Left hindlimb (tissue), 1 donor: Measurements from ENCODE around the gene NUDC.
"Not testable (repeated sequence)": the region's sequence is repeated elsewhere in the genome, so short reads cannot be mapped to it uniquely, and the experiment has no call there.

Experiments used
- DNase-seq: peaks from one replicate; pipeline ENCODE4 v3.0.0-alpha.2; 2018

NUDC gene

DNA sequence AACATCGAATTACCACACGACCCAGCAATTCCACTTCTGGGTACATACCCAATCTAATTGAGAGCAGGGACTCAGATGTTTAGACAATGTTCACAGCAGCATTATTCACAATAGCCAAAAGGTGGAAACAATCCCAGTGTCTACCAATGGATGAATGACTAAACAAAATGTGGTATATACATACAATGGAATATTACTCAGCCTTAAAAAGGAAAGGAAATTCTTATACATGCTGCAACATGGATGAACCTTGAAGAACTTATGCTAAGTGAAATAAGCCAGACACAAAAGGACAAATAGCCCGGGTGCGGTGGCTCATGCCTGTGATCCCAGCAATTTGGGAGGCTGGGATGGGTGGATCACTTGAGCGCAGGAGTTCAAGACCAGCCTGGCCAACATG lies 31.8 kb downstream of the NUDC start:
- no peak for DNase-seq

GRCh38 chr1:26956321-26956720 lies 34.8 kb downstream of the NUDC start:
- DNase-seq: no peak

GRCh38 chr1:26957306-26957705 lies 35.8 kb downstream of the NUDC start:
- DNase-seq: no peak

DNA sequence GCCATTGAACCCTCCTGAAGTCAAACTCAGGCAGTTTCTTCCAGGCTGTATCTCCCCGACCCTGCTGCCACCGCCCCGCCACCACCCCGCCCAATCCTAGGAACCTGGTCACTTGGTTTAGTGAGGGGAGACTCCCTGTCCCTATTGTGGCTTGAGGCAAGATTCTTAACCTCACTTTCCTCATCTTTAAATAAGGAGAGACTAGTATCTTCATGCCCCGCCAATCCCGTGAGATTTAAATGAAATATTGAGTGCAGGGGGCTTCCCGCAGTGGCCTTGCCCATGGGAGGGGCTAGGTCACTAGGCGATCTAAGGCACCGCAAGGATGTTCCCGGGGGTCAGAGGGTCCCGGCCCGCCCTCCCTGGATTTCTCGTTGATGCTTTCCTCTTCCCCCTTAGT lies 37.7 kb downstream of the NUDC start:
- DNase-seq: no peak

GRCh38 chr1:26959722-26960624 lies 38.4 kb downstream of the NUDC start, which contains the start of gene KDF1:
TSS of gene KDF1 (minus strand) at chr1:26960468. CDS start at chr1:26952380, 8,088 bp downstream.
- no peak for DNase-seq

DNA sequence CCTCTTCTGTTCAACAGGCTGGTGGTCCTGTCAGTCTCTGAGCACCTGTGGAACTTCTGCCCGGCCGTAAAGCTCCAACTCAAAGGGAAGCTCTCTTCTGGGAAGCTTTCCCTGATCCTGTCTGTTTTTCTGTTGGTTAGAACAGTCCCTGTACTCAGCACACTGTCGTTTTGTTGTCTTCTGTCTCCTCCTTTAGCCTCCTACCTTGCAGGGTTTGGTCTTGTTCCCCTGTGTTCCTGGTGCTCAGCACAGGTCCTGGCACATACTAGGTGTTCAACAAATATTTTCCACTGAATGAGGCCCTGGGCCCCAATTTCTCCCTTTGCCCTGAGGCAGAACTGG lies 39.1 kb downstream of the NUDC start:
- DNase-seq: no peak

DNA sequence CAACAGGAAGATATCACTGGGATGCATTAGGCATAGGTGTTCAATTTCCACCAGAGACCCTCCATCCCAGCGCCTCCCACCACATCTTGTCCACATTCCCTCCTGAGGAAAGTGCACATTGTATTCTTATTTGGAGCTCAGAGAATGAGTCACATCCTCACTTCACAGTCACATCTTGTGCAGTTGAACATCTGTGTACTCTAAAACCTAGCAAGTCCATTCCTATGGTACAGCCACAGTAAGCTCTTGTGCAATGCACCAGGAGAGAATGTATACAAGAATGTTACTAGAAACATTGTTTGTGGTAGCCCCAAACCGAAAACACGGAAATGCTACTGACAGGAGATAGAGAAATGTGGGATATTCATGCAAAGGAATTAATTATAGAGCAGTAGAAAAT lies 40.3 kb downstream of the NUDC start:
- DNase-seq: no peak

- no peak for DNase-seq
Observed at GRCh38 chr1:26965213-26965612, 43.7 kb downstream of the NUDC start.

DNA sequence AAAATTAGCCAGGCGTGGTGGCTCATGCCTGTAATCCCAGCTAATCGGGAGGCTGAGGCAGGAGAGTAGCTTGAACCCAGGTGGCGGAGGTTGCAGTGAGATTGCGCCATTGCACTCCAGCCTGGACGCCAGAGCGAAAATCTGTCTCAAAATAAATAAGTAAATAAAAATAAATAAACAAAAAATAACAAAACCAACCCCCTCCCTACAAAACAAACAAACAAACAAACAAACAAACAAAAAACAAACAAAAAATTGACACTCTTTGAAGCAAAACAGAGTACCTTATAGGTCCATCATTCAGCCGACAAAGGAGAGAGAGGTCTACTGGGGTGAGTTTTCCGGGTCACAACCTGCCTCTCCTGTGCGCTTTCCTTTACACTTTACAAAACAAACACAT lies 44.1 kb downstream of the NUDC start:
- no peak for DNase-seq

GRCh38 chr1:26970810-26971209 lies 49.3 kb downstream of the NUDC start:
- no peak for DNase-seq

- no peak for DNase-seq
Observed at GRCh38 chr1:26971590-26971989, 50.0 kb downstream of the NUDC start.

DNA sequence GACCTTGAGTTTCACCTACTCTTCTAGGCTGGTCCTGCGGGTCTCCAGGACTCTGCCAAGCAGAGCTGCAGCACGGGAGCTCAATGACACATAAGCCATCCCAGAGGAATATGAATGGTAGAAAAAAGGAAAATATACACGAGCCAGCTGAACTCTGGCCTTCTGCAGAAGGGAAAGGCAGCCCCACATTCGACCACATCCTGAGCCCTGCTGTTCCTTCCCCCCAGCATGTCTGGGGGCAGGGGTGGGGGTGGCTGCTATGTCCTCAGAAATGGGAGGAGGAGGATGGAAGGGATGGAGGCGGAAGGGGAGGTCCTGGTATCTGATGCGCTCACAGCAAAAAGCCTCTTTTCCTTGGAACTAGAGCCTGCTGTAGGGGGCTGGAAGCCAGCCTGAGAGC lies 50.8 kb downstream of the NUDC start:
- no peak for DNase-seq

DNA sequence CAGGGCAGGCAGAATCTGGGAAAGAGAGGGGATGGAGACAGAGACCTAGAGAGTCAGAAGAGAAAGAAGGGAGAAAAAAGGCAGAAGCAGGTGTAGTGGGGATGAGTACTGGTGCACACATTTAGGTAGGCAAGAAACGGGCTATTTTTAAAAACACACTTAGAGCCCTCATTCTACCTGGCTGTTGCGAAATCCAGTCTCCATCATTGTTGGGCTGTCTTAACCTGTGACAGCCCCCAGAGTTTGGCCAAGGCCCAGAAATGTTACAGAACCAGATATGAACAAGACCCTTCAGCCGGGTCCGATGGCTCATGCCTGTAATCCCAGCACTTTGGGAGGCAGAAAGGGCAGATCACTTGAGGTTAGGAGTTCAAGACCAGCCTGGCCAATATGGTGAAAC lies 51.3 kb downstream of the NUDC start:
- no peak for DNase-seq

DNA sequence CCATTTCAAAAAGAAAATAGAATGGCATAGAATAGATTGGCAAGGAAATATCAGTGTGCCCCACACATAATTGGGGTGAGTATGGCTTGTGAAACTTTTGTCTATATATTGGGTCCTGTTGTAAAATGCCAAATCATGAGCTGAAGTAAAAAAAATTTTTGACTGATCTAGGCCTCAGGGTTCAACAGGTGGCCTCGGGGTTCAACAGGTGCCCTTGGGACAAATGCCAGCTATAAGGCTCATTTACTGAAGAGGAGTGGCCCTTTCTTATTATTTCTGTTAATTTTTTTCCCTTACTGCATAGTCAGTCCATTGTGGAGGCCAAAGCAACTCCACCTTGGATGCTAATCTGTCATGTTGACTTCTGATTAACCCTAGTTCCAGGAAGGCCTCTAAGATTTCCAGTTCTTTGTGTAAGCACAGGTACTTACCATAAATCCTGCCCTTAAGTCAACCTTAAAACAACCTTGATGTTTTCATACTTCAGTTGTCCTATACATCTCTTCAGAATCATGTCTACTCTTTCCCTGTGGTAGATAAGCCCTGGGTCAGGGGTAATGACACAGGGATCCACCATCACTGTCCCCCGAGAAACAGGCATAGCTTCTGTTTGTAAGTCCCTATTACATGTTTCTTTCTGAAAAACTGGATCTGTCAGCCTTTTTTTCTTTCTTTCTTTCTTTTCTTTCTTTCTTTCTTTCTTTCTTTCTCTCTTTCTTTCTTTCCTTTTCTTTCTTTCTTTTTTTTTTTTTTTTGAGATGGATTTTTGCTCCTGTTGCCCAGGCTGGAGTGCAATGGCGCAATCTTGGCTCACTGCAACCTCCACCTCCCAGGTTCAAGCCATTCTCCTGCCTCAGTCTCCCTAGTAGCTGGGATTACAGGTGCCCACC lies 55.3 kb downstream of the NUDC start:
- no peak for DNase-seq

- no peak for DNase-seq
Observed at GRCh38 chr1:26978901-26979300, 57.4 kb downstream of the NUDC start.

- no peak for DNase-seq
Observed at GRCh38 chr1:26981146-26981846, 59.8 kb downstream of the NUDC start.

DNA sequence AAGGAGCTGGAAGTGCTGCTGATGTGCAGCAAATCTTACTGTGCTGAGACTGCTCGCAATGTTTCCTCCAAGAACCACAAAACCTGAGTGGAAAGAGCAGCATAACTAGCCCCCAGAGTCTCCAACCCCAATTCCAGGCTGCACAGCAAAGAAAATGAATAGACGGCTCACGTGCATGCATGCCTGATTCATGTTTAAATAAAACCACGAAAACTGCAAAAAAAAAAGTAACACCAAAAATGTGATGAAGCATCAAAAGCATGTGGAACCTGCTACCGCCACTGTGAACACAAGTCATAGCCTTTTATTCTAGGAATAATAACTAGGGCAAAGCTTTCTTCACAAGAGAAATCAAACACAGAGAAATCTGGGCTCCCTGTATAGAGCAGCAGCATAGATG lies 62.3 kb downstream of the NUDC start:
- DNase-seq: no peak

GRCh38 chr1:26984291-26984690 lies 62.7 kb downstream of the NUDC start:
- no peak for DNase-seq

DNA sequence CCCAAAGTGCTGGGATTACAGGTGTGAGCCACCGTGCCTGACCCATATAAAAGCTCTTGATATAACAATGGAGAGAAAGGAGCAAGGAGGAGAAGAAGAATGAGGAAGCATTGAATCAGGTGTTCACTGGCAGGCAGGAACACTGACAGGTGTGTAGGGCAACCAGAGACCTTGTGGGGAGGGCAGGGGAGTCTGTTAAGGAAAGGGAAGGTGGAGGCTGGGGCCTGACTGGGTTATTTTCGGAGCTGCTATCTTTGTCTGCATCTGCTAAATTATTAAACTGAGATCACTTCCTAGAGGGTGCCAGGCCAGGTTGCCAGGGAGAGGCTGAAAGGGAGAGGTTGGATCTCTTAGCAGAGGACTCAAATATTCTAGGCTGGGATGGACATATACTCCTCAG lies 65.1 kb downstream of the NUDC start:
- DNase-seq: no peak

GRCh38 chr1:26989403-26990109 lies 68.0 kb downstream of the NUDC start:
- not testable (repeated sequence) for DNase-seq

- no peak for DNase-seq
Observed at GRCh38 chr1:26991310-26992116, 70.0 kb downstream of the NUDC start.
